H1 (cell line): ENCODE data around the gene ENPP6.

Experiments
- CHD2 ChIP-seq: IDR thresholded peaks from 2 replicates; pipeline ENCODE4 v1.6.1; 2012; ENCODE audit warnings: low read length, improper control_type of control experiment
- POLR2AphosphoS5 ChIP-seq: IDR thresholded peaks from 2 replicates; pipeline ENCODE4 v1.6.1; 2011; ENCODE audit warnings: low read depth, low read length
- SP1 ChIP-seq: IDR thresholded peaks from 2 replicates; pipeline ENCODE4 v1.6.1; 2011; ENCODE audit warnings: low read depth, low read length
- TF ChIP-seq, protein P1 (sequence below), 3 experiments: IDR thresholded peaks; 1 replicate in 2 of 3; 2 replicates in 1 of 3; pipeline versions ENCODE4 v1.5.1 to v1.6.1; 2011; ENCODE audit warnings: low read length in 3 of 3, mild to moderate bottlenecking in 3 of 3, inconsistent platforms in 2 of 3, low read depth in 1 of 3, moderate library complexity in 1 of 3; ENCODE audit not compliant: insufficient read depth in 1 of 3; ENCODE audit errors: control extremely low read depth in 1 of 3

DNA sequence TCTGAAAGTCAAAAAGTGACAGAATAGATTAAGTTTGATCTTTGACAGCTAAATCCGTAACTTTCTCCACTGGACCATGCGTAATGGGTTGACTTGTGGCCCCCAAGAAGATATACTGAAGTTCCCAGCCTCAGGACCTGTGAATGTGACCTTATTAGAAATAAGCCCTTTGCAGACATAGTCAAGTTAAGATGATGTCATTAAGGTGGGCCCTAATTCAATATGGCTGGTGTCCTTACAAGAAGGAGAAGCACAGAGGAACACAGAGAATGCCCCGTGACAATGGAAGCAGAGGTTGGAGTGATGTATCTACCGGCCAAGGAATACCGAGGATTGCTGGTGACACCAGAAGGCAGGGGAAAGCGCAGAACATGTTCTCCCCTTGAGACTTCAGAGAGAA, 14.4 kb downstream of the ENPP6 start:
- TF ChIP-seq, protein P1, sequence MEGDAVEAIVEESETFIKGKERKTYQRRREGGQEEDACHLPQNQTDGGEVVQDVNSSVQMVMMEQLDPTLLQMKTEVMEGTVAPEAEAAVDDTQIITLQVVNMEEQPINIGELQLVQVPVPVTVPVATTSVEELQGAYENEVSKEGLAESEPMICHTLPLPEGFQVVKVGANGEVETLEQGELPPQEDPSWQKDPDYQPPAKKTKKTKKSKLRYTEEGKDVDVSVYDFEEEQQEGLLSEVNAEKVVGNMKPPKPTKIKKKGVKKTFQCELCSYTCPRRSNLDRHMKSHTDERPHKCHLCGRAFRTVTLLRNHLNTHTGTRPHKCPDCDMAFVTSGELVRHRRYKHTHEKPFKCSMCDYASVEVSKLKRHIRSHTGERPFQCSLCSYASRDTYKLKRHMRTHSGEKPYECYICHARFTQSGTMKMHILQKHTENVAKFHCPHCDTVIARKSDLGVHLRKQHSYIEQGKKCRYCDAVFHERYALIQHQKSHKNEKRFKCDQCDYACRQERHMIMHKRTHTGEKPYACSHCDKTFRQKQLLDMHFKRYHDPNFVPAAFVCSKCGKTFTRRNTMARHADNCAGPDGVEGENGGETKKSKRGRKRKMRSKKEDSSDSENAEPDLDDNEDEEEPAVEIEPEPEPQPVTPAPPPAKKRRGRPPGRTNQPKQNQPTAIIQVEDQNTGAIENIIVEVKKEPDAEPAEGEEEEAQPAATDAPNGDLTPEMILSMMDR (IDR thresholded peaks at IDR 0.05; ENCODE audit: control extremely low read depth in 1 of 3, insufficient read depth in 1 of 3, low read depth in 1 of 3, low read length in 3 of 3), result no peak
- no peak for TF ChIP-seq POLR2AphosphoS5
- TF ChIP-seq CHD2, result no peak
- TF ChIP-seq SP1, result no peak
